ENCODE results near the gene ST3GAL6. TPM values are rescaled to one million over a fixed set of nuclear protein-coding genes. Genes with fewer than 3 reads are reported as not detected.
A peak's percentile ranks its signal among the peaks of the same experiment; 100 is the strongest.

ST3GAL6 gene
- total RNA-seq, 5 donors from 2014 or later (not counting 1 experiment from before 2014, with no cell fraction given) = 0.55 to 1.0 (median 0.55) TPM; not detected in 2

GRCh38 chr3:98725352-98725751 lies 37.8 kb upstream of the ST3GAL6 start:
- H3K9me3 Mint-ChIP-seq = no peaks in the 10 kb centered on the region
- Histone ChIP-seq H3K27ac (ENCODE audit: low read length) (no peak overlapping the region), H3K4me3 (ENCODE audit: control insufficient read depth in 1 of 2, extremely low read depth in 1 of 2, low read length in 1 of 2) (no peak overlapping the region), H3K36me3 (ENCODE audit: control insufficient read depth in 2 of 2, extremely low read depth in 1 of 2, insufficient read depth in 1 of 2, low read length in 1 of 2) (no peaks in the 10 kb centered on the region), H3K9me3 (no peaks in the 10 kb centered on the region), H3K27me3 (replicated peaks in 1 of 2; ENCODE audit: control insufficient read depth in 2 of 2, extremely low read depth in 1 of 2, insufficient read depth in 2 of 2, low read length in 1 of 2) (no peaks in the 10 kb centered on the region), H3K4me1 (ENCODE audit: control insufficient read depth in 1 of 2, extremely low read depth in 1 of 2, insufficient read depth in 2 of 2, low read length in 2 of 2) (no peaks in the 10 kb centered on the region)
- H3K27ac Mint-ChIP-seq = no peak overlapping the region
- no peak overlapping the region for H3K4me3 Mint-ChIP-seq
- ATAC-seq (replicated peaks in 1 of 4) = no peak
- H3K27me3 Mint-ChIP-seq = peaks cover 20 to 24% of the 10 kb centered on the region in 2 donors
- CTCF ChIA-PET = no interaction called here
- WGBS (ENCODE audit: insufficient coverage) = no CpG with 5 or more reads among the region's 2 CpGs
- no peak for DNase-seq
- no peaks in the 10 kb centered on the region for H3K4me1 Mint-ChIP-seq
- POLR2A ChIA-PET = no interaction called here
- no peaks in the 10 kb centered on the region for H3K36me3 Mint-ChIP-seq

GRCh38 chr3:98726084-98726483 lies 37.1 kb upstream of the ST3GAL6 start:
- Mint-ChIP-seq H3K27me3 (peaks cover 27 to 31% of the 10 kb centered on the region in 2 donors), H3K4me3 (no peak overlapping the region), H3K27ac (no peak overlapping the region), H3K4me1 (peaks cover 0 to 2% (median 0%) of the 10 kb centered on the region in 3 donors), H3K9me3 (no peaks in the 10 kb centered on the region), H3K36me3 (no peaks in the 10 kb centered on the region)
- Histone ChIP-seq H3K9me3 (no peaks in the 10 kb centered on the region), H3K4me3 (ENCODE audit: control insufficient read depth in 1 of 2, extremely low read depth in 1 of 2, low read length in 1 of 2) (no peak overlapping the region), H3K4me1 (ENCODE audit: control insufficient read depth in 1 of 2, extremely low read depth in 1 of 2, insufficient read depth in 2 of 2, low read length in 2 of 2) (no peaks in the 10 kb centered on the region), H3K27me3 (replicated peaks in 1 of 2; ENCODE audit: control insufficient read depth in 2 of 2, extremely low read depth in 1 of 2, insufficient read depth in 2 of 2, low read length in 1 of 2) (peaks cover 0 to 2% of the 10 kb centered on the region in 2 experiments), H3K36me3 (ENCODE audit: control insufficient read depth in 2 of 2, extremely low read depth in 1 of 2, insufficient read depth in 1 of 2, low read length in 1 of 2) (no peaks in the 10 kb centered on the region), H3K27ac (ENCODE audit: low read length) (no peak overlapping the region)
- WGBS (ENCODE audit: insufficient coverage) = no CpG with 5 or more reads among the region's 1 CpG
- CTCF ChIA-PET = interaction anchor here in 1 of 2 donors (0.7 kb wide), 1 partner anchor 94 kb away, joined by 6 read pairs; no protein-coding TSS in a partner anchor
- DNase-seq (no peak), ATAC-seq (replicated peaks in 1 of 4) (no peak)
- POLR2A ChIA-PET = no interaction called here

DNA sequence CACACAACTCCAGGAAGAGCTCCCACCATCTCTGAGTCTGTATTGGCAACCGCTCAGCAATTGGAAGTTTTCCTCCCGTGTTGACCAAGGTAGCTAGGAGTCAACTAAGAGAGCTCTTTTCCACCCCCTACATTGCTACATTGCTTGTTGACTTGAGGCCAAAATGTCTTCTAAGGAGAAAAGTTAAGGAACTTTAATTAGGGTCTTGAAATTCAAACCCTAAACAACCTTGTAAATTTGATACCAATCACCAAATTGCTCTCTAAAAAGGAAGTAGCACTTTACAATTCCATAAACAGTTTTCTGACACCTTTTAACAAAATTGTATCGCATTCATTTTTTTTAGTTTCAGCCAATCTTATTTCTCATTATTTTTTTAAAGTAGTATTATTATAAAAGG lies 35.5 kb upstream of the ST3GAL6 start:
- DNase-seq = no peak
- H3K9me3 Mint-ChIP-seq = no peaks in the 10 kb centered on the region
- no peaks in the 10 kb centered on the region for H3K36me3 Mint-ChIP-seq
- peaks cover 0 to 6% (median 5%) of the 10 kb centered on the region in 3 donors for H3K4me1 Mint-ChIP-seq
- Histone ChIP-seq H3K4me3 (ENCODE audit: control insufficient read depth in 1 of 2, extremely low read depth in 1 of 2, low read length in 1 of 2) (no peak overlapping the region), H3K27me3 (replicated peaks in 1 of 2; ENCODE audit: control insufficient read depth in 2 of 2, extremely low read depth in 1 of 2, insufficient read depth in 2 of 2, low read length in 1 of 2) (peaks cover 0 to 16% of the 10 kb centered on the region in 2 experiments), H3K4me1 (ENCODE audit: control insufficient read depth in 1 of 2, extremely low read depth in 1 of 2, insufficient read depth in 2 of 2, low read length in 2 of 2) (peaks cover 4 to 7% of the 10 kb centered on the region in 2 experiments), H3K9me3 (no peaks in the 10 kb centered on the region), H3K36me3 (ENCODE audit: control insufficient read depth in 2 of 2, extremely low read depth in 1 of 2, insufficient read depth in 1 of 2, low read length in 1 of 2) (no peaks in the 10 kb centered on the region), H3K27ac (ENCODE audit: low read length) (no peak overlapping the region)
- no peak for ATAC-seq (replicated peaks in 1 of 4)
- CTCF ChIA-PET = no interaction called here
- H3K27me3 Mint-ChIP-seq = peaks cover 32 to 37% of the 10 kb centered on the region in 2 donors
- no peak overlapping the region for H3K4me3 Mint-ChIP-seq
- no peak overlapping the region for H3K27ac Mint-ChIP-seq
- POLR2A ChIA-PET = no interaction called here
- WGBS (ENCODE audit: insufficient coverage) = no CpG with 5 or more reads among the region's 3 CpGs

DNA sequence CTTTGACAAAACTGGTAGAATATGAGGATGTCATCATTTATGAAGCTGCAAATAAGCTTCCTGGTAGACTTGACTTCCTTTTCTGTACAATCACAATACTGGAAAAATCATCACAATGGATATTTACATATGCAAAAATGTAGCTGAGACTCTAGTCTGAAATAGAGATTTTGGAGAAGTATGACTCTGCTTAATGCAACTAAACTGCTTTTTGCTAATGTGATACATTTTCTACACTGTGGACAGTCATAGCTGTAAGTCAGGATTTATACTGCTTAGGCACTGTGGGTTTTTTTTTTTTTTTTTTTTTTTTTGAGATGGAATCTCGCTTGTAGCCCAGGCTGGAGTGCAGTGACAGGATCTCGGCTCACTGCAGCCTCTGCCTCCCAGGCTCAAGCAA lies 34.5 kb upstream of the ST3GAL6 start:
- Mint-ChIP-seq H3K27ac (no peak overlapping the region), H3K9me3 (no peaks in the 10 kb centered on the region), H3K4me1 (peaks cover 7 to 12% (median 10%) of the 10 kb centered on the region in 3 donors), H3K4me3 (no peak overlapping the region), H3K27me3 (peaks cover 34 to 43% of the 10 kb centered on the region in 2 donors), H3K36me3 (no peaks in the 10 kb centered on the region)
- no CpG with 5 or more reads among the region's 2 CpGs for WGBS (ENCODE audit: insufficient coverage)
- peaks cover 4 to 17% of the 10 kb centered on the region in 2 experiments for H3K4me1 ChIP-seq (ENCODE audit: control insufficient read depth in 1 of 2, extremely low read depth in 1 of 2, insufficient read depth in 2 of 2, low read length in 2 of 2)
- POLR2A ChIA-PET = interaction anchor here in 1 of 2 donors (0.7 kb wide), 1 partner anchor 1661 kb away, joined by 11 read pairs; no protein-coding TSS in a partner anchor
- no peak for DNase-seq
- H3K9me3 ChIP-seq = no peaks in the 10 kb centered on the region
- no peak overlapping the region for H3K4me3 ChIP-seq (ENCODE audit: control insufficient read depth in 1 of 2, extremely low read depth in 1 of 2, low read length in 1 of 2)
- no peaks in the 10 kb centered on the region for H3K36me3 ChIP-seq (ENCODE audit: control insufficient read depth in 2 of 2, extremely low read depth in 1 of 2, insufficient read depth in 1 of 2, low read length in 1 of 2)
- ATAC-seq (replicated peaks in 1 of 4) = no peak
- peaks cover 0 to 27% of the 10 kb centered on the region in 2 experiments for H3K27me3 ChIP-seq (replicated peaks in 1 of 2; ENCODE audit: control insufficient read depth in 2 of 2, extremely low read depth in 1 of 2, insufficient read depth in 2 of 2, low read length in 1 of 2)
- no peak overlapping the region for H3K27ac ChIP-seq (ENCODE audit: low read length)
- CTCF ChIA-PET = interaction anchor here in 1 of 2 donors (0.6 kb wide), 1 partner anchor 206 kb away, joined by 4 read pairs; no protein-coding TSS in a partner anchor

- Mint-ChIP-seq H3K4me3 (peak overlapping the region in 1 of 3 donors; percentile 20), H3K36me3 (no peaks in the 10 kb centered on the region), H3K27ac (no peak overlapping the region), H3K4me1 (peaks cover 15 to 20% (median 18%) of the 10 kb centered on the region in 3 donors), H3K27me3 (peaks cover 49 to 59% of the 10 kb centered on the region in 2 donors), H3K9me3 (no peaks in the 10 kb centered on the region)
- ATAC-seq (replicated peaks in 1 of 4) (no peak), DNase-seq (no peak)
- no peaks in the 10 kb centered on the region for H3K36me3 ChIP-seq (ENCODE audit: control insufficient read depth in 2 of 2, extremely low read depth in 1 of 2, insufficient read depth in 1 of 2, low read length in 1 of 2)
- ChIA-PET CTCF (no interaction called here), POLR2A (no interaction called here)
- H3K4me1 ChIP-seq (ENCODE audit: control insufficient read depth in 1 of 2, extremely low read depth in 1 of 2, insufficient read depth in 2 of 2, low read length in 2 of 2) = peaks cover 7 to 21% of the 10 kb centered on the region in 2 experiments
- no peak overlapping the region for H3K27ac ChIP-seq (ENCODE audit: low read length)
- H3K9me3 ChIP-seq = no peaks in the 10 kb centered on the region
- H3K27me3 ChIP-seq (replicated peaks in 1 of 2; ENCODE audit: control insufficient read depth in 2 of 2, extremely low read depth in 1 of 2, insufficient read depth in 2 of 2, low read length in 1 of 2) = peaks cover 0 to 30% of the 10 kb centered on the region in 2 experiments
- no CpG with 5 or more reads among the region's 1 CpG for WGBS (ENCODE audit: insufficient coverage)
- no peak overlapping the region for H3K4me3 ChIP-seq (ENCODE audit: control insufficient read depth in 1 of 2, extremely low read depth in 1 of 2, low read length in 1 of 2)
Measured at GRCh38 chr3:98730338-98730737, 32.8 kb upstream of the ST3GAL6 start.

- Mint-ChIP-seq H3K27me3 (peaks cover 55 to 63% of the 10 kb centered on the region in 2 donors), H3K4me3 (peak overlapping the region in 2 of 3 donors; percentile 21 to 83), H3K4me1 (peaks cover 15 to 20% (median 18%) of the 10 kb centered on the region in 3 donors), H3K27ac (no peak overlapping the region), H3K36me3 (no peaks in the 10 kb centered on the region), H3K9me3 (no peaks in the 10 kb centered on the region)
- ChIA-PET POLR2A (no interaction called here), CTCF (interaction anchor here in 1 of 2 donors (1.1 kb wide), 1 partner anchor 83 kb away, joined by 7 read pairs; no protein-coding TSS in a partner anchor)
- Histone ChIP-seq H3K36me3 (ENCODE audit: control insufficient read depth in 2 of 2, extremely low read depth in 1 of 2, insufficient read depth in 1 of 2, low read length in 1 of 2) (no peaks in the 10 kb centered on the region), H3K9me3 (no peaks in the 10 kb centered on the region), H3K27me3 (replicated peaks in 1 of 2; ENCODE audit: control insufficient read depth in 2 of 2, extremely low read depth in 1 of 2, insufficient read depth in 2 of 2, low read length in 1 of 2) (peaks cover 0 to 30% of the 10 kb centered on the region in 2 experiments), H3K27ac (ENCODE audit: low read length) (no peak overlapping the region), H3K4me3 (ENCODE audit: control insufficient read depth in 1 of 2, extremely low read depth in 1 of 2, low read length in 1 of 2) (no peak overlapping the region), H3K4me1 (ENCODE audit: control insufficient read depth in 1 of 2, extremely low read depth in 1 of 2, insufficient read depth in 2 of 2, low read length in 2 of 2) (peaks cover 7 to 21% of the 10 kb centered on the region in 2 experiments)
- WGBS (ENCODE audit: insufficient coverage) = 99% methylated on average over 7 of the region's 19 CpGs
- ATAC-seq (replicated peaks in 1 of 4) (no peak), DNase-seq (no peak)
Measured at GRCh38 chr3:98730886-98731537, 32.1 kb upstream of the ST3GAL6 start.

Data from T-cell (primary cell).